GM20000 (cell line): ENCODE measurements around the gene ANKH.
"Not testable (repeated sequence)": the region's sequence is repeated elsewhere in the genome, so short reads cannot be mapped to it uniquely, and the experiment has no call there.

Experiments
- DNase-seq: peaks from one replicate; pipeline ENCODE4 v3.0.0; 2012; ENCODE audit warnings: low spot score
- TF ChIP-seq, protein P1 (sequence below): IDR thresholded peaks from 2 replicates; pipeline ENCODE4 v1.5.1; 2012; ENCODE audit warnings: mild to moderate bottlenecking, control low read depth; ENCODE audit errors: extremely low read depth, missing control alignments

Gene ANKH

GRCh38 chr5:14821100-14821845 is 50.3 kb downstream of the ANKH start:
- DNase-seq: no peak
- TF ChIP-seq, protein P1, sequence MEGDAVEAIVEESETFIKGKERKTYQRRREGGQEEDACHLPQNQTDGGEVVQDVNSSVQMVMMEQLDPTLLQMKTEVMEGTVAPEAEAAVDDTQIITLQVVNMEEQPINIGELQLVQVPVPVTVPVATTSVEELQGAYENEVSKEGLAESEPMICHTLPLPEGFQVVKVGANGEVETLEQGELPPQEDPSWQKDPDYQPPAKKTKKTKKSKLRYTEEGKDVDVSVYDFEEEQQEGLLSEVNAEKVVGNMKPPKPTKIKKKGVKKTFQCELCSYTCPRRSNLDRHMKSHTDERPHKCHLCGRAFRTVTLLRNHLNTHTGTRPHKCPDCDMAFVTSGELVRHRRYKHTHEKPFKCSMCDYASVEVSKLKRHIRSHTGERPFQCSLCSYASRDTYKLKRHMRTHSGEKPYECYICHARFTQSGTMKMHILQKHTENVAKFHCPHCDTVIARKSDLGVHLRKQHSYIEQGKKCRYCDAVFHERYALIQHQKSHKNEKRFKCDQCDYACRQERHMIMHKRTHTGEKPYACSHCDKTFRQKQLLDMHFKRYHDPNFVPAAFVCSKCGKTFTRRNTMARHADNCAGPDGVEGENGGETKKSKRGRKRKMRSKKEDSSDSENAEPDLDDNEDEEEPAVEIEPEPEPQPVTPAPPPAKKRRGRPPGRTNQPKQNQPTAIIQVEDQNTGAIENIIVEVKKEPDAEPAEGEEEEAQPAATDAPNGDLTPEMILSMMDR: no peak

DNA sequence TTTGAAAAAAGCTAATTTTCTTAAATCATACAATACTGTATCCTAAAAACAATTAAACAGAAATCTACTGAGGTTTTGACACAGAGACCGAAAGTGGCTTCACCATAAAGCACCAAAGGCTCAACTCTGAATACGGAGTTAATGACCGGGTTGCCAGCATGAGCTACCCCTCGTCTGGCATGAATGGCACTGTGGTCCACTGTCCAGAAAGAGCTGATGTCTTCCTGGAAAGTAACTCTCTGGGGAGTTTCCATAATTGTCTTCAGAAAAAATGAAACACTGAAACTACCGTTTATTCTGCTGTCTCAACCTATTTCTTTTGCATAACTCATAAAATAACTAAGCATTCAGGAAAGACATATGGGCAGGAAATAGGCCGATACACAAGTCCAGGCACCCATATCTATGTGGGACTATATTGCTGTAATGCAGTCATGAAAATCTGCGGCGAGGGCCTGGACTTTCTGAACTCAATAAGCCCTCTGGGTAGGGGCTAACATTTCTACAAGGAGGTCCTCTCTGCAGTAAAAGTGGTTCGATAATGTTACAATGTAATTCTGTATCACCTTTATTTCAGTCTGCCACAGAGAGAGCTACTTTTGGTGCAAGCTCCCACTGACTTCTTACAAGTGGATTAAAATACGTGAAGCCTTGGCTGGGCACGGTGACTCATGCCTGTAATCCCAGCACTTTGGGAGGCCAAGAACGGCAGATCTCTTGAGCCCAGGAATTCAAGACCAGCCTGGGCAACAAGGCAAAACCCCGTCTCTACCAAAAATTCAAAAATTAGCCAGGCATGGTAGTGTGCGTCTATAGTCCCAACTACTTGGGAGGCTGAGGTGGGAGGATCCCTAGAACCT is 52.4 kb downstream of the ANKH start:
- TF ChIP-seq, protein P1: no peak

DNA sequence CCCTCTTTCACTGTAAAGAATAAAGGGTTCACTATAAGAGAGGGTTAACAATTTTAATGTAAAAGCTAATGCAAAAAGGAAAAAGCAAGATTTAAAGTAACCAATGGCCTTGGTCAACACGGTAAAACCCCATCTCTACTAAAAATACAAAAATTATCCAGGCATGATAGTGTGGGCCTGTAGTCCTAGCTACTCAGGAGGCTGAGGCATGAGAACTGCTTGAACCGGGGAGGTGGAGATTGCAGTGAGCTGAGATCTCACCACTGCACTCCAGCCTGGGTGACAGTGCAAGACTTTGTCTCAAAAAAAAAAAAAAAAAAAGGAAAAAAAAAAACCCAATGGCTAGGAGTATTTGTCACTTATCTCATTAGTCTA is 53.8 kb downstream of the ANKH start:
- not testable (repeated sequence) for DNase-seq

More for the DNA sequence above, 52.4 kb downstream of the ANKH start:
- no peak for DNase-seq

DNA sequence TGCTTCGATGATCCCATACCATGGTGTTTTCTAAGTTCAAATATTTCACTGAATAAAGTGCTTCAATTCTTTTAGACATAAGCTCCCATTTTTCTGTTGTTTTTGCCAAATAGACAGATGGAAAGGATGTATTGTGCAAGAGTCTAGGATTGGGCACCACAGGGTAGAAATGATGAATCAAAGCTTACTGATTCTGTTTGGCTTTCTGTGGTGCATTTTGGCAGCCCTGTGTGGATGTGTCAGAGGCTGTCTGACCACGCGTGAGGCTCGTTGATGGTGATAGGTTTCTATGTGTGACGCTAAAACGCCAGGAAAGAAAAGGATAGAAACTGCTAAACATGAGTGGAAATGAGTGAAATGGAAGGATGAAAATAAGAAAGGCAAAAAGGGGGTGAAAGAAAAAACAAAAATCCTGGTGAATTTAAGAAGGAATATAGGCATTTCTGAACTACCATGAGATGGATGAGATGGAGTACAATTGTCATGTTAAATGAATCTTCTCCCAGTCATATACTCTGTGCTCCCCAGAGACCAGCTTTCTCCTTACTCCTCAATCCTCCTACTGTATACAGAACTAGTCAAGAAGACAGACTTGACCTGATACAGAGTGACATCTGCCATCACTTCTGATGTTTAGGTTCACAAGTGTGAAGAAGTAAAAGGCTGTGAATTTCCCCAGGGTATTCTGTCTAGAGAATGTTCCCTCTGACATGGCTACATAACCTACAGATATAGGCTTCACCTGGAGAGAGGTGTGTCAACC is 54.4 kb downstream of the ANKH start:
- TF ChIP-seq, protein P1: no peak

DNA sequence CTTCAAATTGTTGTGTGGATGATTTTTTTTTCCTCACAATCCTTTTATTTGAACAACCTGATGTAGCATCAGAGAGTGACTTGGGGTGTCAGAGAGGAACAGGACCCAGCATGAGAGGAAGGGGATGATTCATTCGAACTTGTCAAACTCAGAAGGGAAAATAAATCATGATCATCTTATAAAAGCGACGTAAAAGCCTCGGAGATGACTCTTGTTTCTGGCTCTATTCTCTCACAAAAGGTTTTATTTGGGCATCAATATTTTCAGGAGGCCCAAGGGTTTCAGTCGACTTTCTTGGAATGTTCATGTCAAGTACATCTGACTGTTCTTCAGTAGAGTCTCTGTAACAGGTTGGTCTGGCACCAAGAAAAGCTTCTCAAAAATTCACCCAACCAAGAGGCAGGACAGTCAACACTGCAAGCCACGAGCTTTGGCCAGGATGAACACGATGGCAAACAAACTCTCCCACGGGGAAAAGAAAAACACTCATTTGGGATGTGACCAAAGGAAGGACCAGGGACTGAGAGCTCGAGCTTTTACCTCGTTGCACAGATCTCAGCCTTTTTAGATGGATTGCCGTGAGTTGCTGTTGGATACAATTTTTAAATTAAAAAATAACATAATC is 55.1 kb downstream of the ANKH start:
- DNase-seq: no peak

More for the DNA sequence above, 54.4 kb downstream of the ANKH start:
- DNase-seq: no peak

GRCh38 chr5:14813747-14814146 is 57.8 kb downstream of the ANKH start:
- TF ChIP-seq, protein P1: no peak
- DNase-seq: no peak

More for the DNA sequence above, 55.1 kb downstream of the ANKH start:
- TF ChIP-seq, protein P1: no peak

DNA sequence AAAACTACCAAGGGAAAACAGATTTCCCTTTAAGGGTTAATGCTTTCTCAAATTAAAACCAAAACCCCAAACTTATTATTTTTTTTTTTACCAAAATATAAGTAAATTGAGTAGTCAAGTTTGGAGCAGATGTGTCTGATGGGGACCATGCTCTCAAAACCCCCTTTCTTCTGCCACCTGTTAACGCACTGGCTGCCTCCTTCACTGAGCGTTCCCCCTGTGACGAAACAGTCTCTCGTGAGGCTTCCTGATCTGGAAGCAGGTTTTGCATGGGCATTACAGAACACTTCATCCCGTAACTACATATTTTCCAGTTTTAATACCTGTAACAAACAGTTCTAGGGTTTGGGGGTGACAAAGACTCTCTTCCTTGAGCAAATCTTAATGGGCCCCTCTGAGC is 59.4 kb downstream of the ANKH start:
- no peak for DNase-seq
- TF ChIP-seq, protein P1: no peak
